GM23338 (cell line): Measurements from ENCODE around the gene RGL1.
A peak's percentile ranks its signal among the peaks of the same experiment; 100 is the strongest.

Experiments
- CREB1 ChIP-seq: fragments of 250-450 bp; sonication (Bioruptor Pico); IDR thresholded peaks from 2 replicates; pipeline ENCODE4 v1.5.0; 2020; ENCODE audit warnings: low read depth, mild to moderate bottlenecking, moderate library complexity
- EZH2 ChIP-seq: fragments of 200-600 bp; sonication (generic); IDR thresholded peaks from one replicate; pipeline ENCODE4 v1.8.0; 2017; ENCODE audit warnings: antibody characterized with exemption, mild to moderate bottlenecking, low read depth; ENCODE audit not compliant: unreplicated experiment
- EZH2phosphoT487 ChIP-seq: fragments of 200-600 bp; sonication (generic); IDR thresholded peaks from one replicate; pipeline ENCODE4 v1.8.1; 2018; ENCODE audit warnings: antibody characterized with exemption; ENCODE audit not compliant: unreplicated experiment
- JUNB ChIP-seq: IDR thresholded peaks from one replicate; pipeline ENCODE4 v1.6.1; 2016; ENCODE audit warnings: antibody characterized with exemption; ENCODE audit not compliant: unreplicated experiment
- NANOG ChIP-seq: IDR thresholded peaks from 2 replicates; pipeline ENCODE4 v1.6.1; 2016; ENCODE audit warnings: antibody characterized with exemption, borderline replicate concordance
- POLR2AphosphoS5 ChIP-seq: IDR thresholded peaks from 2 replicates; pipeline ENCODE4 v1.6.1; 2016; ENCODE audit warnings: antibody characterized with exemption, low read depth
- STAT1 ChIP-seq: IDR thresholded peaks from one replicate; pipeline ENCODE4 v1.6.1; 2016; ENCODE audit warnings: antibody characterized with exemption; ENCODE audit not compliant: unreplicated experiment
- ZNF114 ChIP-seq: fragments of 250-450 bp; sonication (Bioruptor Pico); IDR thresholded peaks from 2 replicates; pipeline ENCODE4 v1.5.0; 2020; ENCODE audit warnings: mild to moderate bottlenecking, moderate library complexity
- ZNF331 ChIP-seq: fragments of 250-450 bp; sonication (Bioruptor Pico); IDR thresholded peaks from 2 replicates; pipeline ENCODE4 v1.5.0; 2020; ENCODE audit warnings: low read depth, mild to moderate bottlenecking, moderate library complexity
- TF ChIP-seq, protein P1 (sequence below), 2 experiments: fragments of 200-600 bp in 1 of 2; sonication (generic) in 1 of 2; conservative IDR thresholded peaks; 2 replicates each; pipeline versions ENCODE4 v1.5.1 to v1.6.1; 2016 to 2017; ENCODE audit warnings: antibody characterized with exemption in 2 of 2, low read depth in 2 of 2, mild to moderate bottlenecking in 2 of 2, moderate library complexity in 1 of 2
- TF ChIP-seq, protein P2 (sequence below): fragments of 250-450 bp; sonication (Bioruptor Pico); IDR thresholded peaks from 2 replicates; pipeline ENCODE4 v1.5.0; 2020; ENCODE audit warnings: mild to moderate bottlenecking, moderate library complexity
- TF ChIP-seq, protein P3 (sequence below): IDR thresholded peaks from one replicate; pipeline ENCODE4 v1.6.1; 2018; ENCODE audit warnings: antibody characterized with exemption; ENCODE audit not compliant: unreplicated experiment
- TF ChIP-seq, protein P4 (sequence below): IDR thresholded peaks from 2 replicates; pipeline ENCODE4 v1.6.1; 2016; ENCODE audit warnings: antibody characterized with exemption

DNA sequence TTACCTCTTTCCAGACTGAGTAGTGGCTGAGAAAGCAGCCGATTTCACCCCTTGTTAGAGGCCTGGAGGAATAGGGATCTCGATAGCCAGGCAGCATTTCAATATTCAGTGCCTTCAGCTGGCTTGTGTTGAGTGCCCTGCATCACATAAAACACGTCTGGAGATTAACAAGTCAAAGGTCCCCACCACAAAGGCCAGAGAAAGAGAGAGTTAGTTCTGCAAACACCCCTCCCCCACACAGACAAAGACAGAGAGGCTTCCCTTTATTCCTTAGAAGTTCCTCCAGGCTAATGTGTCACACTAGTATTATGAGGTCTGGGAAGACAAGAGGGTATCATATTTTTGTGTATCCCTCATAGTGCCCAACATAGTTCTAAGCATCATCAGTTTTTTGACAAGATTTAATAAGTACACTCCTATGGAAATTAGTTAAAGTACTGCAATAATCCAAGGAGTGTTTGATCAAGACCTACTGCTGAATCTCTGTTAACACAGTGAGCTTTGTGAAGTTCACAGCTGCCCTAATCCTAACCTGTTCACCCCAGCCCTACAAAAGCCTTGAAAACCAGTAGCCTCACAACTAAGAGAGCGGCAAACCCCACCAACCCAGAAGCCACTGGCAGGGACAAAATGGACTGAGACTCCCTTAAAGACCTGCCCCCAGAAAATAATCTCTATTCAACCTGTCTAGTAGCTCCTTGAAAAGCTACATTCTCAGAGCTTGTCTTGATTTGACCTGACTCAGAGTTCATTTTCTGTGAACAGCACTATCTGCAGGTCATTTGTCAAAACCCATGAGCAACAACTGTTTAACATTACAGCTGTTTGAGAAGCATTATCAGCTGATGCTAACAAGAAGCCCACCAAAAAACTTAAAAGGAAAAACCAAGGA, 140.8 kb downstream of the RGL1 start:
- TF ChIP-seq POLR2AphosphoS5, result peak; percentile 50; the same call in 1 of the 2 replicates
- TF ChIP-seq, protein P1, sequence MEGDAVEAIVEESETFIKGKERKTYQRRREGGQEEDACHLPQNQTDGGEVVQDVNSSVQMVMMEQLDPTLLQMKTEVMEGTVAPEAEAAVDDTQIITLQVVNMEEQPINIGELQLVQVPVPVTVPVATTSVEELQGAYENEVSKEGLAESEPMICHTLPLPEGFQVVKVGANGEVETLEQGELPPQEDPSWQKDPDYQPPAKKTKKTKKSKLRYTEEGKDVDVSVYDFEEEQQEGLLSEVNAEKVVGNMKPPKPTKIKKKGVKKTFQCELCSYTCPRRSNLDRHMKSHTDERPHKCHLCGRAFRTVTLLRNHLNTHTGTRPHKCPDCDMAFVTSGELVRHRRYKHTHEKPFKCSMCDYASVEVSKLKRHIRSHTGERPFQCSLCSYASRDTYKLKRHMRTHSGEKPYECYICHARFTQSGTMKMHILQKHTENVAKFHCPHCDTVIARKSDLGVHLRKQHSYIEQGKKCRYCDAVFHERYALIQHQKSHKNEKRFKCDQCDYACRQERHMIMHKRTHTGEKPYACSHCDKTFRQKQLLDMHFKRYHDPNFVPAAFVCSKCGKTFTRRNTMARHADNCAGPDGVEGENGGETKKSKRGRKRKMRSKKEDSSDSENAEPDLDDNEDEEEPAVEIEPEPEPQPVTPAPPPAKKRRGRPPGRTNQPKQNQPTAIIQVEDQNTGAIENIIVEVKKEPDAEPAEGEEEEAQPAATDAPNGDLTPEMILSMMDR (conservative IDR thresholded peaks at IDR 0.05; ENCODE audit: low read depth in 2 of 2), result no peak
- TF ChIP-seq, protein P2, sequence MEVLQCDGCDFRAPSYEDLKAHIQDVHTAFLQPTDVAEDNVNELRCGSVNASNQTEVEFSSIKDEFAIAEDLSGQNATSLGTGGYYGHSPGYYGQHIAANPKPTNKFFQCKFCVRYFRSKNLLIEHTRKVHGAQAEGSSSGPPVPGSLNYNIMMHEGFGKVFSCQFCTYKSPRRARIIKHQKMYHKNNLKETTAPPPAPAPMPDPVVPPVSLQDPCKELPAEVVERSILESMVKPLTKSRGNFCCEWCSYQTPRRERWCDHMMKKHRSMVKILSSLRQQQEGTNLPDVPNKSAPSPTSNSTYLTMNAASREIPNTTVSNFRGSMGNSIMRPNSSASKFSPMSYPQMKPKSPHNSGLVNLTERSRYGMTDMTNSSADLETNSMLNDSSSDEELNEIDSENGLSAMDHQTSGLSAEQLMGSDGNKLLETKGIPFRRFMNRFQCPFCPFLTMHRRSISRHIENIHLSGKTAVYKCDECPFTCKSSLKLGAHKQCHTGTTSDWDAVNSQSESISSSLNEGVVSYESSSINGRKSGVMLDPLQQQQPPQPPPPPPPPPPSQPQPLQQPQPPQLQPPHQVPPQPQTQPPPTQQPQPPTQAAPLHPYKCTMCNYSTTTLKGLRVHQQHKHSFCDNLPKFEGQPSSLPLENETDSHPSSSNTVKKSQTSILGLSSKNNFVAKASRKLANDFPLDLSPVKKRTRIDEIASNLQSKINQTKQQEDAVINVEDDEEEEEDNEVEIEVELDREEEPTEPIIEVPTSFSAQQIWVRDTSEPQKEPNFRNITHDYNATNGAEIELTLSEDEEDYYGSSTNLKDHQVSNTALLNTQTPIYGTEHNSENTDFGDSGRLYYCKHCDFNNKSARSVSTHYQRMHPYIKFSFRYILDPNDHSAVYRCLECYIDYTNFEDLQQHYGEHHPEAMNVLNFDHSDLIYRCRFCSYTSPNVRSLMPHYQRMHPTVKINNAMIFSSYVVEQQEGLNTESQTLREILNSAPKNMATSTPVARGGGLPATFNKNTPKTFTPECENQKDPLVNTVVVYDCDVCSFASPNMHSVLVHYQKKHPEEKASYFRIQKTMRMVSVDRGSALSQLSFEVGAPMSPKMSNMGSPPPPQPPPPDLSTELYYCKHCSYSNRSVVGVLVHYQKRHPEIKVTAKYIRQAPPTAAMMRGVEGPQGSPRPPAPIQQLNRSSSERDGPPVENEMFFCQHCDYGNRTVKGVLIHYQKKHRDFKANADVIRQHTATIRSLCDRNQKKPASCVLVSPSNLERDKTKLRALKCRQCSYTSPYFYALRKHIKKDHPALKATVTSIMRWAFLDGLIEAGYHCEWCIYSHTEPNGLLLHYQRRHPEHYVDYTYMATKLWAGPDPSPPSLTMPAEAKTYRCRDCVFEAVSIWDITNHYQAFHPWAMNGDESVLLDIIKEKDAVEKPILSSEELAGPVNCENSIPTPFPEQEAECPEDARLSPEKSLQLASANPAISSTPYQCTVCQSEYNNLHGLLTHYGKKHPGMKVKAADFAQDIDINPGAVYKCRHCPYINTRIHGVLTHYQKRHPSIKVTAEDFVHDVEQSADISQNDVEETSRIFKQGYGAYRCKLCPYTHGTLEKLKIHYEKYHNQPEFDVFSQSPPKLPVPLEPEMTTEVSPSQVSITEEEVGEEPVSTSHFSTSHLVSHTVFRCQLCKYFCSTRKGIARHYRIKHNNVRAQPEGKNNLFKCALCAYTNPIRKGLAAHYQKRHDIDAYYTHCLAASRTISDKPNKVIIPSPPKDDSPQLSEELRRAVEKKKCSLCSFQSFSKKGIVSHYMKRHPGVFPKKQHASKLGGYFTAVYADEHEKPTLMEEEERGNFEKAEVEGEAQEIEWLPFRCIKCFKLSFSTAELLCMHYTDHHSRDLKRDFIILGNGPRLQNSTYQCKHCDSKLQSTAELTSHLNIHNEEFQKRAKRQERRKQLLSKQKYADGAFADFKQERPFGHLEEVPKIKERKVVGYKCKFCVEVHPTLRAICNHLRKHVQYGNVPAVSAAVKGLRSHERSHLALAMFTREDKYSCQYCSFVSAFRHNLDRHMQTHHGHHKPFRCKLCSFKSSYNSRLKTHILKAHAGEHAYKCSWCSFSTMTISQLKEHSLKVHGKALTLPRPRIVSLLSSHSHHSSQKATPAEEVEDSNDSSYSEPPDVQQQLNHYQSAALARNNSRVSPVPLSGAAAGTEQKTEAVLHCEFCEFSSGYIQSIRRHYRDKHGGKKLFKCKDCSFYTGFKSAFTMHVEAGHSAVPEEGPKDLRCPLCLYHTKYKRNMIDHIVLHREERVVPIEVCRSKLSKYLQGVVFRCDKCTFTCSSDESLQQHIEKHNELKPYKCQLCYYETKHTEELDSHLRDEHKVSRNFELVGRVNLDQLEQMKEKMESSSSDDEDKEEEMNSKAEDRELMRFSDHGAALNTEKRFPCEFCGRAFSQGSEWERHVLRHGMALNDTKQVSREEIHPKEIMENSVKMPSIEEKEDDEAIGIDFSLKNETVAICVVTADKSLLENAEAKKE (CRISPR knock-in tag), result peak; percentile 56; the same call in 1 of the 2 replicates
- TF ChIP-seq EZH2phosphoT487, result no peak
- no peak for TF ChIP-seq STAT1
- TF ChIP-seq, protein P3, sequence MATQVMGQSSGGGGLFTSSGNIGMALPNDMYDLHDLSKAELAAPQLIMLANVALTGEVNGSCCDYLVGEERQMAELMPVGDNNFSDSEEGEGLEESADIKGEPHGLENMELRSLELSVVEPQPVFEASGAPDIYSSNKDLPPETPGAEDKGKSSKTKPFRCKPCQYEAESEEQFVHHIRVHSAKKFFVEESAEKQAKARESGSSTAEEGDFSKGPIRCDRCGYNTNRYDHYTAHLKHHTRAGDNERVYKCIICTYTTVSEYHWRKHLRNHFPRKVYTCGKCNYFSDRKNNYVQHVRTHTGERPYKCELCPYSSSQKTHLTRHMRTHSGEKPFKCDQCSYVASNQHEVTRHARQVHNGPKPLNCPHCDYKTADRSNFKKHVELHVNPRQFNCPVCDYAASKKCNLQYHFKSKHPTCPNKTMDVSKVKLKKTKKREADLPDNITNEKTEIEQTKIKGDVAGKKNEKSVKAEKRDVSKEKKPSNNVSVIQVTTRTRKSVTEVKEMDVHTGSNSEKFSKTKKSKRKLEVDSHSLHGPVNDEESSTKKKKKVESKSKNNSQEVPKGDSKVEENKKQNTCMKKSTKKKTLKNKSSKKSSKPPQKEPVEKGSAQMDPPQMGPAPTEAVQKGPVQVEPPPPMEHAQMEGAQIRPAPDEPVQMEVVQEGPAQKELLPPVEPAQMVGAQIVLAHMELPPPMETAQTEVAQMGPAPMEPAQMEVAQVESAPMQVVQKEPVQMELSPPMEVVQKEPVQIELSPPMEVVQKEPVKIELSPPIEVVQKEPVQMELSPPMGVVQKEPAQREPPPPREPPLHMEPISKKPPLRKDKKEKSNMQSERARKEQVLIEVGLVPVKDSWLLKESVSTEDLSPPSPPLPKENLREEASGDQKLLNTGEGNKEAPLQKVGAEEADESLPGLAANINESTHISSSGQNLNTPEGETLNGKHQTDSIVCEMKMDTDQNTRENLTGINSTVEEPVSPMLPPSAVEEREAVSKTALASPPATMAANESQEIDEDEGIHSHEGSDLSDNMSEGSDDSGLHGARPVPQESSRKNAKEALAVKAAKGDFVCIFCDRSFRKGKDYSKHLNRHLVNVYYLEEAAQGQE, result no peak
- no peak for TF ChIP-seq EZH2
- TF ChIP-seq ZNF331 (CRISPR knock-in tag), result no peak
- TF ChIP-seq CREB1 (CRISPR knock-in tag), result peak; percentile 30; the same call in 1 of the 2 replicates
- no peak for TF ChIP-seq JUNB
- peak; percentile 52; the same call in 1 of the 2 replicates for TF ChIP-seq NANOG
- no peak for TF ChIP-seq ZNF114 (CRISPR knock-in tag)
- TF ChIP-seq, protein P4, sequence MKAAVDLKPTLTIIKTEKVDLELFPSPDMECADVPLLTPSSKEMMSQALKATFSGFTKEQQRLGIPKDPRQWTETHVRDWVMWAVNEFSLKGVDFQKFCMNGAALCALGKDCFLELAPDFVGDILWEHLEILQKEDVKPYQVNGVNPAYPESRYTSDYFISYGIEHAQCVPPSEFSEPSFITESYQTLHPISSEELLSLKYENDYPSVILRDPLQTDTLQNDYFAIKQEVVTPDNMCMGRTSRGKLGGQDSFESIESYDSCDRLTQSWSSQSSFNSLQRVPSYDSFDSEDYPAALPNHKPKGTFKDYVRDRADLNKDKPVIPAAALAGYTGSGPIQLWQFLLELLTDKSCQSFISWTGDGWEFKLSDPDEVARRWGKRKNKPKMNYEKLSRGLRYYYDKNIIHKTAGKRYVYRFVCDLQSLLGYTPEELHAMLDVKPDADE, result no peak
